Activated T-cell treated with anti-CD3 and anti-CD28 coated beads, Interleukin-2, amount 50 U/mL, for 4 hours (primary cell): ENCODE data around the gene NAA16. TPM values are rescaled to one million over a fixed set of nuclear protein-coding genes. Genes with fewer than 3 reads are reported as not detected.

Experiments used
- ATAC-seq, 2 donors: fragments of 200-7000 bp; cut with Tn5 transposase; one replicate each; pipeline ENCODE4 v1.10.0; 2021
- DNase-seq: peaks from one replicate; pipeline ENCODE4 v3.0.0-alpha.2; 2020
- H3K27me3 Mint-ChIP-seq: one replicate; pipeline ENCODE4 v1.8.0; 2021; ENCODE audit warnings: low read depth, mixed read lengths
- H3K36me3 Mint-ChIP-seq: one replicate; pipeline ENCODE4 v1.8.0; 2022; ENCODE audit warnings: mixed read lengths; ENCODE audit not compliant: insufficient read depth
- H3K4me1 Mint-ChIP-seq: one replicate; pipeline ENCODE4 v1.8.0; 2021; ENCODE audit warnings: low read depth, mixed read lengths
- H3K4me3 Mint-ChIP-seq: one replicate; pipeline ENCODE4 v1.8.0; 2021; ENCODE audit warnings: mild to moderate bottlenecking, moderate library complexity, mixed read lengths
- H3K9me3 Mint-ChIP-seq: one replicate; pipeline ENCODE4 v1.8.0; 2021; ENCODE audit warnings: mixed read lengths
- total RNA-seq, 3 donors: library from RNA; stranded (reverse); gene quantifications; one replicate each; pipeline ENCODE4 v1.2.1, GENCODE V29; 2021

Gene NAA16
- total RNA-seq, 3 donors from 2014 or later: 20.5 to 23.3 (median 21.3) TPM

DNA sequence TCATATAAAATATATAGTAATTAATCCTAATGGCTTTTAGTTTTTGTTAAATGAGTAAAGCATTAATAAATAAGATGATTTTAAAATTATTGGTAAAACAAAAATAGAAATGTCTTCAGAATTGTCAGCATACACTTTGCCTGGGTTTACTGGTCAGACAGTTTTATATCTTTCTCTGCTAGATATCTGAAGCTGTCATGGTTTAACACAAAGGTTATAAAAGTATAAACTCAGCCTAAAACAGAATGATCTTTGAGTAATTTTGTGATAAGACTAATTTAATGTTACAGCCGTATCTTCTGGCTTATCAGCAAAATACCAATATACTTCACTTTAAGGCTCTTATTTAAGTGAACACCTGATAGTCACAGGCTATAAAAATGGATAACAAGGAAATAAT is 17.8 kb upstream of the NAA16 start:
- H3K27me3 Mint-ChIP-seq: peaks cover 2% of the 10 kb centered on the region
- H3K4me1 Mint-ChIP-seq: no peaks in the 10 kb centered on the region
- H3K9me3 Mint-ChIP-seq: no peaks in the 10 kb centered on the region
- ATAC-seq: no peak
- H3K4me3 Mint-ChIP-seq: no peak overlapping the region
- H3K36me3 Mint-ChIP-seq: peaks cover 2% of the 10 kb centered on the region
- no peak for DNase-seq

DNA sequence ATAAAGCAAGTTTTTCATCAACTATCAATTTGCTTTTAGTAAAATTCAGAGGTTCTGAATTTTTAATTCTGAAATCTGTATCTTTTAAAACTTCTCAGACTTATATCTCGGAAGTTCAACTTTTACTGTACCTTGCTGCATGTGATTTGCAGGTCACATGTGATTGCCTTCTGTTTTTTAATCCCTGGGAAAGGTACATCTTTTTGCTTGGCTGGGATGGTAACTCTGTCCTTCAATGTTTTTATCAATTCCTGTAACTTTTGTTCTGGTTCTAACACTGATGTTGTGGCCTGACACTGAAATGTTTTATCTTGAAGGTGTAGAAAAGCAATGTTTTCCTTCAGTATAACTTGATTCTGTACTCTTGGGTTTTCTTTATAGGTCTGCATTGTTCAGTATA is 16.2 kb upstream of the NAA16 start:
- Mint-ChIP-seq H3K4me3 (no peak overlapping the region), H3K9me3 (no peaks in the 10 kb centered on the region), H3K4me1 (peaks cover 4% of the 10 kb centered on the region), H3K36me3 (peaks cover 2% of the 10 kb centered on the region), H3K27me3 (peaks cover 2% of the 10 kb centered on the region)
- DNase-seq (no peak), ATAC-seq (no peak)

DNA sequence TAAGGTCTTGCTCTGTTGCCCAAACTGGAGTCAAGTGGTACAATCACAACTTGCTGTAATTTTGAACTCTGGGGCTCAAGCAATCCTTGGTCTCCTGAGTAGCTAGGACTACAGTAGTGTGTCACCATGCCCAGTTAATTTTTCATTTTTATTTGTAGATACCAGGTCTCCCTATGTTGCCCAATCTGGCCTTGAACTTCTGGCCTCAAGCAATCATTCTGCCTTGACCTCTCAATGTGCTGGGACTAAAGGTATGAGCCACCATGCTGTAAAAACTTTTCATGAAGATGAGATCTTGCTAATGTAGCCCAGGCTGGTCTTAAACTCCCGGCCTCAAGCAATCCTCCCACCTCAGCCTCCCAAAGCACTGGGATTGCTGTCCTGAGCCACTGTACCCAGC is 15.1 kb upstream of the NAA16 start:
- H3K9me3 Mint-ChIP-seq: no peaks in the 10 kb centered on the region
- no peak overlapping the region for H3K4me3 Mint-ChIP-seq
- H3K4me1 Mint-ChIP-seq: peaks cover 4% of the 10 kb centered on the region
- no peak for ATAC-seq
- DNase-seq: no peak
- peaks cover 2% of the 10 kb centered on the region for H3K36me3 Mint-ChIP-seq
- peaks cover 2% of the 10 kb centered on the region for H3K27me3 Mint-ChIP-seq

DNA sequence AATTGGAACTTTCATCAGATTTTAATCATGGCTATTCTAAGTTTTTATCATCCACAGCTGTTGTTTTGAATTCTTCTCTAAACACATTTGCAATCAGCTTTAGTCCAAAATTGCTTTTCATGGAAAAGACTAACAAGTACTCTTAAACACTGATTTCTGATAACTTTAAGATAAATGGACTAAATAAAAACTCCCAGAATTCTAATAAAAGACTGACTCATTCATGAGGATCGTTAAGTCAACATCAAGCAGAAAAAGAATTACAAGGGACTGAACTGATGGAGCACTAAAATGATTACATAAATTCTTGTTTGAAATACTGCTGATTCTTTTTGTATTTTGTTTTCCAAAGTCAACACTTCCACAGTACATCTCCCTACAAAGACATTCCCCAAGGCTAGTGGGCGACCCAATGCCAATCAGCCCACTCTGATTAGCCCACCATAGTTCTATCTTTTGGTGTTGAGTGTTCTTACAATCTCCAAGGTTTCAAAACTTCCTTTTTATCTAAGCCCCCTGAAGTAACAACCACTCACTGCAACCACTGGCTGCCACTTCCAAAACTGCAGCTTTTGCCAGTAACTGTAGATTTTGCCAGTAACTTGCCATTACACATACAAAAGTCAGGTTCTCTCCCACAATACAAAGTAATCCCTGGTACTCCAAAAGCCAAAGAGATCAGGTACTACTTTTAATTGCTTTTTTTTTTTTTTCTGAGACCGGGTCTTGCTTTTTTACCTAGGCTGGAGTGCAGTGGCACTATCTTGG is 14.0 kb upstream of the NAA16 start:
- no peaks in the 10 kb centered on the region for H3K9me3 Mint-ChIP-seq
- no peak overlapping the region for H3K4me3 Mint-ChIP-seq
- peaks cover 4% of the 10 kb centered on the region for H3K4me1 Mint-ChIP-seq
- no peak for ATAC-seq
- no peaks in the 10 kb centered on the region for H3K27me3 Mint-ChIP-seq
- H3K36me3 Mint-ChIP-seq: peaks cover 2% of the 10 kb centered on the region
- no peak for DNase-seq

DNA sequence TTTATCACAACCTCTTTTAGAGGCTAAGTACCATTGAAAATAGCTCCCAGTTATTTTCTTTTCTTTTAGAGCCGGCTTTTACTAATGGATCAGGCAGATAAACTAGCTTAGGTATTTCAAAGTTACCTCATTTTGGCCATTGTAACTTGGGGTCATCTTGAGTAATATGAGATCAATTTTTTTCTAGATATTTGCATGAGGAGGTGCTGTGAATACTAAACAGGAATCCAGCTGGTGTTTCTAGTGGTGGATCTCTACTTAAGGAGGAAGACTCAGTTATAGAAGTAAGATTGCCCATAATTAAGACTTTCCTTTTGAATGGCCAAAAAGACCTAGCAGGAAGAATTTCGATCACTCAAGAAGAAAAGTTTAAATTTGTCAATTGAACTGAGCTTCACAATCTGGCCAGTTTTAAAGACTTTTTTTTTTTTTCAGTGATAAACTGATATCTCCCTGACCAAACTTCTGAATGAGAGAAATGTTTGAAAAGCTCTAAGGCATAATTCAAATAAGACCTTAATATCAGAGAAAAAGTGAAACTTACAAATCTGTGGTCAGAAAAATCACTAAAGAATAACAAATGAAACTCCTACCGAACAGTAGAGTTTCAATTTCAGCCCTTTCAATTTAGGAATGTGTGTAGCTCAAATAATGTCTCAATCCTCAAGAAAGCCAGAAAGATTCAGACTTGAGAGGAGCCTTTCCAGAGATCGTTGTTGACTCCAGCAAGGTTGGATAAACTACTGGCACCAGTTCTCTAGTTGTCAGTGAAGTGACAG is 11.6 kb upstream of the NAA16 start:
- Mint-ChIP-seq H3K9me3 (no peaks in the 10 kb centered on the region), H3K4me1 (peaks cover 4% of the 10 kb centered on the region), H3K4me3 (no peak overlapping the region), H3K36me3 (peaks cover 2% of the 10 kb centered on the region), H3K27me3 (no peaks in the 10 kb centered on the region)
- ATAC-seq: no peak
- no peak for DNase-seq

DNA sequence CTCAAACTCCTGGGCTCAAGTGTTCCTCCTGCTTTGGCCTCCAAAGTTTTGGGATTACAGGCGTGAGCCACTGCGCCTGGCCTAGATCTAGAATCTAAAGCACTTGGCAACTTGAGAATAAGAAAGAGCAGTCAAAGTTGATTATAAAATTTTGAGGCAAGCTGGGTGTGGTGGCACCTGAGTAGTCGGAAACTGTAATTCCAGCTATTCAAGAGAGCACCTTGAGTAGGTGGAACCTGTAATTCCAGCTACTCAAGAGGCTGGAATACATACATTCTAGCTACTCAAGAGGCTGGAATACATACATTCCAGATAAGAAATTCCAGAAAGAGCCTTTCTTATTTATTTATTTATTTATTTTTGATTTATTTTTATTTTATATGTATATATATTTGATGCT is 8.3 kb upstream of the NAA16 start:
- Mint-ChIP-seq H3K9me3 (no peaks in the 10 kb centered on the region), H3K4me1 (peaks cover 4% of the 10 kb centered on the region), H3K4me3 (no peak overlapping the region), H3K27me3 (peaks cover 2% of the 10 kb centered on the region), H3K36me3 (no peaks in the 10 kb centered on the region)
- ATAC-seq (no peak), DNase-seq (no peak)

DNA sequence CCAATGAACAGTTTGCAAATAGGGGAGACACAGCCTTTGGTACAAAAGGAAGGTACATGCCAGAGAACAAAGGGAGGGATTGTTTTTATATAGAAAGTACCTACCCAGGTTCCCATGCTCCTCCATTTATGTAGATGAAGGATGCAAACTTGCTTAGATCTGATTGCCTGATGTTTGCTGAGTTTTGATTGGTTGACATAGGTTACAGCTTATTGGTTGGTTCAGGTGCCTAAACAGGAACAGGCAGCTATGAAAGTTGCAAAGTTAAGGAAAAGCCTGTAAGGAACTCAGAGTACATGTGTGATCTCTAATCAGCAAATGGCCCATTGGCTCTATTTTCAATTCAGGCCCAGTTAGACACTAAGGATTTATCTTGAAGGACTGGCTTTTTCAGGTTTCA is 6.5 kb upstream of the NAA16 start:
- Mint-ChIP-seq H3K4me3 (no peak overlapping the region), H3K27me3 (peaks cover 2% of the 10 kb centered on the region), H3K36me3 (no peaks in the 10 kb centered on the region), H3K9me3 (no peaks in the 10 kb centered on the region), H3K4me1 (peaks cover 2% of the 10 kb centered on the region)
- ATAC-seq (no peak), DNase-seq (no peak)

DNA sequence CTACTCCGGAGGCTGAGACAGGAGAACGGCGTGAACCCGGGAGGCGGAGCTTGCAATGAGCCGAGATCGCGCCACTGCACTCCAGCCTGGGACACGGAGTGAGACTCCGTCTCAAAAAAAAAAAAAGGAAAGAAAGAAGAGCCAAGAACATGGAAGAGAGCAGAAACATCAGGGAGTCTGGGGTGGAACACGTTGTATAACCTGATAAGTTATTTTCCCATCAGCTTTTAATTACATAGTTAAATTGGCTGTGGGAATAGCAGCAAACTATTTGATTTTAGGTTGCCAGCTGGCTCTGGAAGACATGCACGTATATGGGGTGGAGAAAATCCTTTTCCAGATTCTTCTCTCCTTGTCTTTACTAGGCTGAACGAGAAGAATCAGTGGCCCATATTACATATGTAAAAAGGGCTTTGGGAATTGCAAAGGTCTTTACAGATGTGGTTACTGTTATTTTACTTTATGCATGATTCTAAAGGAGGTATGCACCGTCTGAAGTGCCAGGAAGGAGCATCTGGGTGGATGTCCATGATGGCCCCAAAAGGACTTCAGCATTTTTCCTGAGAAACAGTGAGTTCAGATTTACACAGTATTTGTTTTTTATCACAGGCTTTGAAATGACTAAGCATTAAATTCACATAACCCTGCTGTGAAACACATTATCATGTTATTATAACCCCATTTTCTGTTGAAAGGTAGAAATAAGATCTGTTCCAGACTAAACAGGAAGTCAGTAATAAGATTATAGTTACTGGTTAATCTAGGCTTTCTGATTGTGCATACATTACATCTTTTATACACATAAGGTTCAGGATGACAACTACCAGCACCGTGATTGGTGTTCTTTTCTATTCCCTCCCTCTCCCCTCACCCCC is 4.6 kb upstream of the NAA16 start:
- no peak for ATAC-seq
- Mint-ChIP-seq H3K4me3 (no peak overlapping the region), H3K9me3 (no peaks in the 10 kb centered on the region), H3K27me3 (peaks cover 2% of the 10 kb centered on the region), H3K4me1 (peaks cover 8% of the 10 kb centered on the region), H3K36me3 (no peaks in the 10 kb centered on the region)
- no peak for DNase-seq

DNA sequence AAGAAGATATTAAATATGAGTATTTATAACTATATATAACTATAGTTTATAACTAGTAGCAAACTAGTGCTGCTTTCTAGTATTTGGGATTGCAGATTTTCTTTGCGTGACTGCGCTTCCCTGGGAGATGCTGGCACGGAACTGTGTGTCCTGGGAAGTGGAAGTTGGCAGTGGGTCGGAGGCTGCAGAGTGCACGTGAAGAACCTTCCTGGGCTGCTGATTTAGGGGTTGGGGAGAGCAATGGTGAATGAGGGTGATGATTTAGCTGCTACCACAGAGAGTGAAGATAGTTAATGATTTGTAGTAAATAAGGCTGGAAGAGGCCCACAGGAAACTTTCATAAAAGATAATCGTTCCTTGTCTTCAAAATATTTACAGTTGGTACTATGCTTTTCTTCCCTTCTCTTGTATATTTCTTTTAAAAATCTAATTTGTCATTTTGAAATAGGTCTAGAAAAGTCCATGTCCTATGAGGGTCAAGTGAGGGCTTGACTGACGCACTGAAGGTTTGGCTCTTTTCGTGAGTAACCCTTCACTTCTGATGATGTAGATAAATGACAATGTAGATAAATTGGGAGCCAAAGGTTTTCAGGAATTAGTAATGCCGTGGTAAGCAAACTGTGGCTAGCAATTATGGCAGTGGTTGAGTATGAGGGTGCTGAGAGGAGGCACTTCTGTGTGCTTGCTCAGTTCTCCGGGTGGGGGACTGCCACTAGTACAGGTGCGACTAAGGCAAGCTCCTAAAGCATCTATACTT is 3.0 kb upstream of the NAA16 start:
- no peaks in the 10 kb centered on the region for H3K36me3 Mint-ChIP-seq
- no peak overlapping the region for H3K4me3 Mint-ChIP-seq
- DNase-seq (no peak), ATAC-seq (no peak)
- no peaks in the 10 kb centered on the region for H3K9me3 Mint-ChIP-seq
- H3K4me1 Mint-ChIP-seq: peaks cover 12% of the 10 kb centered on the region
- H3K27me3 Mint-ChIP-seq: peaks cover 2% of the 10 kb centered on the region

DNA sequence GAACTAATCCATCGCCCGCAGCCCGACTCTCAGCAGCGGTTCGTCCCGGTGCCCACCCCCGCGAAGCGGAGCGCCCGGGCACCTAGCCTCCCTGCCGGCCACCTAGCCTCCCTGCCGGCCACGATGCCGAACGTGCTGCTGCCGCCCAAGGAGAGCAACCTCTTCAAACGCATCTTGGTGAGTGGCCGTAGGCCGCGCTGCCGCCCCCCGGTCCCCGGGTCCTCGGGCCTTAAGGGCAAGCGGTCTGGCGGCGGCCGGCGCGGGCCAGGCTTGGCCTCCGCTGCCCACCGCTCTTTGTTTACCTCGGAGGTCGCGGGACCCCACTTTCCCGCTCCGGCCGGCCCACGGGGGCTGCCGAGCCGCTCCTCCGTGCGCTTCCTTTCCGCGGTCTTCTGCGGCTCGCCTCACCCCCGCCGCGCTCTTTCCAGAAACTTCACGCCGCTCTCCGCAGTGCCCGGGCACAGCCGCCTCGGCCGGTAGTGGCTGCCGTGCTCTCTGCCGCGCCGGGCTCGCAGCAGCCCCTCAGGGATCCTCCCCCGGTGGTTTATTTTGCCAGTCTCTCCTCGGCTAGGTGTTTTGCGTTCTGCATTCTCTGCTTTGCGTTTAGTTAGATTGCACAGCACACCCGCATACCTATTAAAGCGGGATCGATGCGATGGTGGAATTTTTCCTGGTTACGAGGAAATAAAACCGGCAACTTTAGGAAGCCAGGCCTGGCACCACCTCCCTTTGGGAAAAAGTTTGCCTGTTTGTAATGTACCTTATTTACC is 524 bp downstream of the NAA16 start:
- H3K4me3 Mint-ChIP-seq: peak overlapping the region; percentile 87
- no peaks in the 10 kb centered on the region for H3K27me3 Mint-ChIP-seq
- H3K4me1 Mint-ChIP-seq: peaks cover 41% of the 10 kb centered on the region
- H3K36me3 Mint-ChIP-seq: no peaks in the 10 kb centered on the region
- H3K9me3 Mint-ChIP-seq: no peaks in the 10 kb centered on the region
- ATAC-seq (peak; percentile 61 to 69), DNase-seq (peak; percentile 35)

DNA sequence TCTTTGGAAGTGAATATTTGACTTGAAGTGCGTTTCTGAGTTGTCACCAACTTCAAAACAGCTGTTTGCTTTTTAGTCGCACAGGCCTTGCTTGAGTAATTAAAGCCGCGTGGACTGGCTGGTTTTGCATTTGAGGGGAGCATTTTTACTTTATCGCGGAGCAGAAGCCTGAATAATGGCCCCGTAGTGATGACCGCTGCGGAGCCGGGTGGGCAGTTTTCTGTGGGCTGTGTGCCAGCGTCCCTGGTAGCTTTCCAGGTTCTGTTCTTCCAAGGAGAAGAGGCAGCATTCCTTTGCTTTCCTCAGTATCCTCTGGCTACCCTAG is 1.1 kb downstream of the NAA16 start:
- no peaks in the 10 kb centered on the region for H3K27me3 Mint-ChIP-seq
- H3K4me3 Mint-ChIP-seq: peak overlapping the region; percentile 87
- peaks cover 4% of the 10 kb centered on the region for H3K36me3 Mint-ChIP-seq
- H3K9me3 Mint-ChIP-seq: no peaks in the 10 kb centered on the region
- H3K4me1 Mint-ChIP-seq: peaks cover 46% of the 10 kb centered on the region
- ATAC-seq (no peak), DNase-seq (no peak)

DNA sequence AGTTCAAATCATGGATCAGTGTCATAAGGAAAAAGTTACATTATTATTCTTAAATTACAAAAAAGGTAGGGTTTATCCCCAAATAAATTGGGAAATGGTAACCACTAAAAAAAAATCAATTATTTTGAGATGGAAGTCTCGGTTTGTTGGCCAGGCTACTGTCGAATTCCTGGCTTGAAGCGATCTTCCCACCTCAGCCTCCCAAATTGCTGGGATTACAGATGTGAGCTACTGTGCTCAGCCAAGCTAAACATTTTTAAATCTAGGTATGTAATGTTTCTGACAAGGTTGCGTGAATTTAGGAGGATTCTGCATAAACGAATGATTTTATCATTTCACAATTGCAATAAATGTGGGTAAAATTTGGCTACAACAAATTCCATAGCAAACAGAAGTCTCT is 2.0 kb downstream of the NAA16 start:
- Mint-ChIP-seq H3K9me3 (no peaks in the 10 kb centered on the region), H3K27me3 (no peaks in the 10 kb centered on the region), H3K4me1 (peaks cover 56% of the 10 kb centered on the region), H3K36me3 (peaks cover 8% of the 10 kb centered on the region), H3K4me3 (peak overlapping the region; percentile 77)
- DNase-seq (no peak), ATAC-seq (no peak)

DNA sequence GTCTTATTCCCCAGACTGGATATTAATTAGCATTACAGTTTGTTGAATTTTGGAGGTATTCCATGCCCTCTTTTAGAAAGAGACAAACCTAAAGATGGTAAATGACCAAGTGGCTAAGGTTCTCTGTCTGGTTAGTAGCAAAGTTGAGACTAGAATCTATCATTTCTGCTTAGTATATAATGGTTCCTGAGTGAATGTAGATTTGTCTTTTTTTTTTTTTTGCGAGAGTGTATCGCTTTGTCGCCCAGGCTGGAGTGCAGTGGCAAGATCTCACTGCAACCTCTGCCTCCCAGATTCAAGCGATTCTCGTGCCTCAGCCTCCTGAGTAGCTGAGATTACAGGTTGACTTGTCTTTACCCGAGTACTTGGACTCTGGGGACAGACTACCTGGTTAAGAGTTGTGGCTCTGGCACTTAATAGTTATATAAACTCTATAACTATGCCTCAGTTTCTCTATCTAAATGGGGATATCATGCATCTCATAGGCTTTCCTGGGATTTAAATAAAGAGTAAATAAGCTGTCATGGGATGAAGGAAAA is 2.7 kb downstream of the NAA16 start:
- Mint-ChIP-seq H3K27me3 (no peaks in the 10 kb centered on the region), H3K4me3 (peak overlapping the region; percentile 77), H3K9me3 (no peaks in the 10 kb centered on the region), H3K36me3 (peaks cover 8% of the 10 kb centered on the region), H3K4me1 (peaks cover 59% of the 10 kb centered on the region)
- DNase-seq (no peak), ATAC-seq (no peak)
